Left renal cortex interstitium (tissue), 4 donors: ENCODE measurements around the gene UPP2. TPM values are rescaled to one million over a fixed set of nuclear protein-coding genes. Genes with fewer than 3 reads are reported as not detected.

Source experiments
- DNase-seq, 4 donors: peaks; one replicate each; pipeline ENCODE4 v3.0.0-alpha.2; 2013; ENCODE audit warnings: low read depth in 4 of 4, low spot score in 2 of 4, missing footprints in 1 of 4
- polyA plus RNA-seq, 4 donors: library from polyadenylated mRNA; unstranded; fragments of 120-200 nt; gene quantifications; one replicate each; pipeline ENCODE4 v1.2.1, GENCODE V29; 2013; ENCODE audit not compliant: insufficient read length in 4 of 4

The UPP2 gene
- 10 to 100 TPM in 2 of 4 donors, 1 to 10 TPM in 2; 2.3 to 10.9 (median 9.2) TPM for polyA plus RNA-seq

DNA sequence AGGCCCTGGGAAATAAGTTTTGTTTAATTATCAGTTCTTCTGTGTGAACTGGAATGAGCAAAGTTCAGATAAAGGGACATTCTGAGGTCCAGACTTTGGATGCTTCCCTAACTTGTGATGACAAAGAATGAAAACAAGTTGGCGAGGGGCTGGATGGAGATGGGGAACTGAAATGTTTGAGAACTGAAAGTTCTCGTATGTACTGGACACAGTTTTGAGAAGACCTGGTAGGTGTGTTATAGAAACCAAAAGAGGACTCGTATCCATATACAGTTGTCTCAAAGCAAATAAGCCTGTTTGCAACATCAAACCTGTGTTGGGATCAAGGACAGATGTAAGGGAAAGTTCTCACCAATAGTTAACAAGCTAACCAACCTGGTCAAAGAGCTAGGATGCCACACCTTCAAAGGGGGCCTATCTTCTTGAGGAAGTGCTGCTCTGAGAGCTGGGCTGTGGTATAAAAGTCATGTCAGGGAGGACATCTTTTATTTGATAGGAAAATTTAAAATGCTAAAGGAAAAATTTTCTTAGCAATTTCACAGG, at the start of gene UPP2:
Gene UPP2 (plus strand): TSS at position 493 of the 543 bp plus-strand sequence. CDS start 188 bp downstream, outside the sequence.
- no peak for DNase-seq

- DNase-seq = no peak
Observed at GRCh38 chr2:158052761-158053160, 48.9 kb upstream of the UPP2 start.

DNA sequence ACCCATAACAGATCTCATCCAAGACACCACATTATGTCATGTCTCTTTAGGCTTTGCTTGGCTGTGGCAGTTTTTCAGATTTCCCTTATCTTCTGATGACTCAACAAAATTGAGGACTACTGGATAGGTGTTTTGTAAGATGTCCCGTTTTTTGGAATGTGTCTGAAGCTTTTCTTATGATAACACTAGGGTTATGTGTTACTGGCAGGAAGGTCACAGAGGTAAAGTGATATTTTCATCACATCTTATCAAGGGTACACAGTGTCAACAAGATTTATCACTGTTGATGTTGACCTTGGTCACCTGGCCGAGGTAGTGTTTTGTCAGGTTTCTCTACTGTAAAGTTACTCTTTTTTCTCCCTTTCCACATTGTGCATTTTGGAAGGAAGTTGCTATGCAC, 44.8 kb upstream of the UPP2 start:
- no peak for DNase-seq

DNA sequence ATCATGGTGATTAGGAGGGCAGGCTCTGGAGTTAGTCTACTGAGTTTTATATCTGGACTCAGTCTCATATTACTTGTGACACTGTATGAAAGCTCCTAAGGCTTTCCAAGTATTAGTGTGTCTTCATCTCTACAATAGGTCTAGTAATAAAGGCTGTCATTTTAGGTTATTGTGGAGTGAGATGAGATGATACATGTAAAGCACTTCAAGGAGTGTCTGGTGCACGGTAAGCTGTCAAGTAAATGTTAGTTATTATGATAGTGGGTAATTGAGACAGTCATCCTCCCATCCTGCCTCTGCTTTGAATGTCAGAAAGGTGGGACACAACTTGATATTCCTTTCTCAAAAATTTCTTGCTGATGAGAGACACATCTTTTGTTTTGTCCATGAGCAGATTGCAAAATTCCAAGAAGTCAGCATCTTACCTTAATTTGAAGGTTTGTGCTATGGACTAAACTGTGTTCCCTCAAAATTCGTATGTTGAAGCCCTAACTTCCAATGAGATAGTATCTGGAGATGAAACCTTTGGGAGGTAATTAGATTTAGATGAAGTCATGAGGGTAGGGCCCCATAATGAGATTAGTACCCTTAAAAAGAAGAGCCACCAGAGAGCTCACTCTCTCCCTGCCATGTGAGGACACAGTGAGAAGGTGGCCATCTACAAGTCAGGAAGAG, 41.4 kb upstream of the UPP2 start:
- DNase-seq = no peak

DNA sequence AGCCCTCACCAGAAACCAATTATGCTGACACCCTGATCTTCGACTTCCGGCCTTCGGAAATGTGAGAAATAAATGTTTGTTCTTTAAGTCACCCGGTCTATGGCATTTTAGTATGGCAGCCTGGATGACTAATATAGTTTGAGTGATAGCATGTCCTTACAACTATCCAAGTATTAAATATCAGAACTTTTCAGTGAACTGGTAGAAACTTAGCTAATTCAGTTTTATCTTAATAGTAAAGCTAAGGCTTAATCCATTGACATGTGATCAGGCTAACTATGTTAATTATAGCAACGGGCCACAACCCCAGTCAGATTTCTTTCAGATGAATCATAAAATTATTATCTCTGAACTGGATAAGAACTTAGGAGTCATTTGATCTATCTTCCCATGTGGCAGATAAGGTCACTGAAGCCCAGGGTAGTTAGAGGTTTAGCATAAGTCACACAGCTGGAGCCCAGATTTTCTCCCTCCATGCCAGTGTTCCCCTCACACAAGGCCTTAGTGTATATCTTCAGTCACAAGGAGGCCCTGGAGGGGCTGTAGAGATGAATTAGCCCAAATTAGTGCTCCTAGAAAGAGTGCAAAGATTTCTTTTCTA, 40.7 kb upstream of the UPP2 start:
- no peak for DNase-seq

- no peak for DNase-seq
Observed at GRCh38 chr2:158061763-158062162, 39.9 kb upstream of the UPP2 start.

GRCh38 chr2:158066046-158066713, 35.5 kb upstream of the UPP2 start:
- no peak for DNase-seq

- DNase-seq = no peak
Observed at GRCh38 chr2:158071018-158071417, 30.7 kb upstream of the UPP2 start.

DNA sequence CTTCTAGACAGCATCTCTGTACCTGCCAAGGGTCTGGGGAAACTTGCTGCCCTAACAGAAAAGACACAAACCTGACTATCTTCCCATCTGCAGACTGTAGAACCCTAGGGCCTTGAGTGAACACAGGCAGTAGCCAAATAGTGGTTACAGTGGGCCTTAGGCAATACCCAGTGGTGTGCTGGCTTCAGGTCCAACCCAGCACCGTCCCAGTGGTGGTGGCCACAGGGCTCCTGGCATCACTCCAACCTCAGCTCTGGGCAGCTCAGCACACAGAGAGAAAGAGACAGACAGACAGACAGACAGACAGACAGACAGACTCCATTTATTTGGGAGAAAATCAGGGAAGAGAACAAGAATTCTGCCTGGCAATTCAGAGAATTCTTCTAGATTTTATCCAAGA, 29.3 kb upstream of the UPP2 start:
- no peak for DNase-seq

- DNase-seq = no peak
Observed at GRCh38 chr2:158079672-158080071, 22.0 kb upstream of the UPP2 start.

GRCh38 chr2:158088093-158088492, 13.6 kb upstream of the UPP2 start:
- no peak for DNase-seq

- DNase-seq = no peak
Observed at GRCh38 chr2:158089322-158089721, 12.4 kb upstream of the UPP2 start.

GRCh38 chr2:158091647-158092046, 10.0 kb upstream of the UPP2 start:
- DNase-seq = no peak

- DNase-seq = peak in 1 of 4 donors; percentile 27
Observed at GRCh38 chr2:158094487-158095092, 7.1 kb upstream of the UPP2 start.

DNA sequence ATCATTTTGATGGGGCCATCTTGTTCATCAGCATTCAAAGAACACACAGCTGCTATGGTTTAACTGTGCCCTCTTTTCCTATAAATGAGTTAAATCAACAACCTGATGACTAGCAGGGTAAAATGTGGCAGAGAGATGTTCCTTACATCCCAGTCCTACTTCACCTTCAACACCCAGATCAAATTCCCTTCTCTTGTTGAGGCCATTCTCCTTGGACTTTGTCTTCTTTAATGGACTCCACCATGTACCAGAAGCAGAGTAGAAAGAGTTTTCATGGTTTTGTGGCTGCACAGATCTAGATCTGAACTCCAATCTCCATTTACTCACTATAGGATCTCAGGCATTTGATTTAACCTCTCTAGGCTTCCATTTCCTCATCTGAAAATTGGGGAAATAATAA, 6.4 kb upstream of the UPP2 start:
- DNase-seq = no peak

DNA sequence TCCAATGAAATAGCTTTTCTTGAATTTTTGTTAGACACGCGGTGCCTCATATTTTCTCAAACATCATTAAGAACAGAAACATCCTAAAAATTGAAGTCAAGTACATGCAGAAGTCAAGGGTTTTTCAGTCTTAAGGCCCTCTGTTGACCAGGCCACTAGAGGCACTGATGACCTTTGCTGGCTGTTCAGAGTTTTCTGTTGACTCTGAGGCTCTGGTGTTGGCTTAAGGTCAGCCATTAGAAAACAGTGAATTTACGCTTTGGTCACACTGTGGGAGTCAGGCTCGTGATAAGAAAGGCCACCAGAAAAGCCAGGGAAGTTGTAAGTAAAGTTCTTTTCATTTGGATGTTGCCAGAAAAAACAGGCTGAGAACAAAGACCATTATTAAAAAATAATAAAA, 5.8 kb upstream of the UPP2 start:
- DNase-seq = no peak

DNA sequence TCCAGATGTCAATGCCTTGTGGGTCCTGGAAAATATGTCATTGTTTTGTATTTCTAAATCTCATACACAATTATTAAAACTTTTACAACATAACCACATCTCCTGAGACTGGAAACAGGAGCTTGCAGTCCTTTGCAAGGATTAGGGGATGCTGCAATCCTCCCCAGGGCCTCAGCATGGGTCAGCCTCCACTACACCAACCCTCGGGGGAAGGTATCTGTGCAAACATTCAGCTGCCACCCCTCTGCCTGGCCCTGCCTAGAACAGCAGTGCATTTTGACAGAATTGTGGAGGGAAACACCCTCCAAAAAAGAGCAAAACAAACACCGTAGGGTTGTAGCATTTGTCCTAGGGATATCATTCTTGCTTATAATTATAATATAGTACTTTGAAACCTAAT, 4.2 kb upstream of the UPP2 start:
- DNase-seq = no peak

GRCh38 chr2:158098178-158098577, 3.5 kb upstream of the UPP2 start:
- DNase-seq = no peak

- no peak for DNase-seq
Observed at GRCh38 chr2:158099716-158100115, 2.0 kb upstream of the UPP2 start.

DNA sequence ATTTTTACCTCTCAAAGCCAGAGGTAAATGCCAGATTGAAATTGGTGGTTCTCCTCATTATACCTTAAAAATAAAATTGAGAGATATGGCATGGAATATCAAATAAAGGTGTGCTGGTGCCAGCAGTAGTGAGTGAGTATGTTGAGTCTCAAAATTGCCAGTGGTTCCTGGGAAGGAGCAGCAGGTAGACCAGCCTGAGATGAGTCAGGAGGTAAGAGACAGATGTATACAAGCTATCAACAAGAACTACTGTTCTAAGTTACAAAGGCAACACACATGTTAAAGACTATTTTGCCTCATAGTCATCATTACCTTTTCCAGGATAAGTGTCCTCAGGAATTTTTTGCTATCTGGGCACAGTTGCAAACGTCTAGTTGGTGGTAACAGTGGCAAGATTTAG, 1.3 kb upstream of the UPP2 start:
- no peak for DNase-seq

DNA sequence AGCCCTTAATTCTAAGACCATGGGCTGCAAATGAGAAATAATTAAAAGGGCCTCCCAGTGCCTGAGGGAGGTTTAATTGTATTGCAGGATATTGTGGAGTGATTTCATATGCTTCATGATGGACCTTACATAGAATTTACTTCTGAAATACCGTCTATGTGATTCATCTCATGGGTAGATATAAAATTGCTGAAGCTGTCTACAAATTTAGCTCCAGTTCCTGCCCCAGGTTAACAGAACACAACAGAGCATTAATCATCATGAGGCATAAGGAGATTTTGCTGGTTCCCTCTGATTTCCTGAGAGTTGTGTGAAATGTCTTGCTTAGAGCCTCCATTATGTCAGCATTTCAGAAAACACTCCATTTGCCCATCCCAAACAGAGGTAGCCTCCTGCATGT, 770 bp downstream of the UPP2 start:
- no peak for DNase-seq
